Lung (tissue), 12 donors: ENCODE results near the gene TOR4A. TPM values are rescaled to one million over a fixed set of nuclear protein-coding genes. Genes with fewer than 3 reads are reported as not detected.
A peak's percentile ranks its signal among the peaks of the same experiment; 100 is the strongest.

ENCODE experiments used
- ATAC-seq: fragments of 200-7000 bp; cut with Tn5 transposase; one replicate; pipeline ENCODE4 v1.9.1; 2020; ENCODE audit warnings: moderate number of reproducible peaks; ENCODE audit not compliant: insufficient read depth, low FRiP score
- DNase-seq, 3 donors: peaks; one replicate each; pipeline ENCODE4 v3.0.0-alpha.2; 2013 to 2017
- H3K27ac ChIP-seq, 2 donors: one replicate each; pipeline ENCODE4 v1.5.1; 2013; ENCODE audit warnings: mild to moderate bottlenecking in 2 of 2, moderate library complexity in 2 of 2, control low read depth in 1 of 2, inconsistent platforms in 1 of 2, low read depth in 1 of 2, low read length in 1 of 2
- H3K27me3 ChIP-seq, 3 donors: one replicate each; pipeline ENCODE4 v1.5.1; 2013; ENCODE audit warnings: low read length in 2 of 3; ENCODE audit not compliant: control insufficient read depth in 3 of 3, insufficient read depth in 3 of 3
- H3K36me3 ChIP-seq, 4 donors: one replicate each; pipeline ENCODE4 v1.5.1; 2013; ENCODE audit warnings: low read length in 4 of 4, mild to moderate bottlenecking in 1 of 4, moderate library complexity in 1 of 4; ENCODE audit not compliant: control insufficient read depth in 4 of 4, insufficient read depth in 4 of 4
- H3K4me1 ChIP-seq, 5 donors: one replicate each; pipeline ENCODE4 v1.5.1; 2013; ENCODE audit warnings: low read length in 5 of 5, mild to moderate bottlenecking in 2 of 5, moderate library complexity in 1 of 5; ENCODE audit not compliant: control insufficient read depth in 5 of 5, insufficient read depth in 5 of 5
- H3K4me3 ChIP-seq: one replicate; pipeline ENCODE4 v1.5.1; 2013; ENCODE audit warnings: mild to moderate bottlenecking, control low read depth, moderate library complexity
- H3K9ac ChIP-seq, 2 donors: one replicate each; pipeline ENCODE4 v1.5.1; 2013; ENCODE audit warnings: low read length in 2 of 2, control low read depth in 1 of 2; ENCODE audit not compliant: insufficient read depth in 1 of 2
- H3K9me3 ChIP-seq, 4 donors: one replicate each; pipeline ENCODE4 v1.5.1; 2013; ENCODE audit warnings: low read length in 3 of 4, mild to moderate bottlenecking in 1 of 4, moderate library complexity in 1 of 4; ENCODE audit not compliant: control insufficient read depth in 4 of 4, insufficient read depth in 3 of 4
- whole genome bisulfite sequencing, 2 donors: extraction: QIAGEN DNeasy Blood & Tissue Kit; methylation state at CpG; one replicate each; pipeline ENCODE4 v1.1.7; 2013; 5-methylcytosine and 5-hydroxymethylcytosine counted together
- polyA plus RNA-seq, 2 donors: library from polyadenylated mRNA; stranded (reverse); fragments of 200-250 nt; gene quantifications; one replicate each; pipeline ENCODE4 v1.2.1, GENCODE V29; 2013
- total RNA-seq, 2 donors: library from RNA; depleted of rRNA in 1 of 2; stranded (reverse); fragments of >200 nt in 1 of 2; gene quantifications; one replicate each; pipeline ENCODE4 v1.2.1, GENCODE V29; 2014 to 2021
- TF ChIP-seq, protein P1 (sequence below): IDR thresholded peaks from 2 replicates; pipeline ENCODE4 v1.5.1; 2012; ENCODE audit warnings: mild to moderate bottlenecking; ENCODE audit errors: control extremely low read depth, extremely low read depth
- donor health status: control.
- donor health status: control.
- donor health status: Bipolar disorder and iron deficiency.
- donor health status: healthy.
- donor health status: DM: yes; HTN: yes; CAD: no.

Gene TOR4A
- total and polyA plus RNA-seq, 4 donors = 9.6 to 42.5 (median 20.7) TPM

GRCh38 chr9:137251194-137251461 lies 26.4 kb upstream of the TOR4A start, which contains the start of gene STPG3:
TSS of gene STPG3 (plus strand) at chr9:137251286. CDS start at chr9:137251287, 1 bp downstream.
- ATAC-seq (no peak), DNase-seq (no peak)
- Histone ChIP-seq H3K9me3 (no peaks in the 10 kb centered on the region), H3K9ac (no peak within 1 kb of the TSS), H3K4me3 (no peak within 1 kb of the TSS), H3K4me1 (peaks cover 0 to 24% (median 4%) of the 10 kb centered on the region in 5 donors), H3K27ac (no peak within 1 kb of the TSS), H3K36me3 (peaks cover 0 to 2% (median under 1%) of the 10 kb centered on the region in 4 donors), H3K27me3 (no peaks in the 10 kb centered on the region)
- WGBS, 2 donors = 79 to 87% methylated on average over 4 of the region's 4 CpGs
- TF ChIP-seq, protein P1, sequence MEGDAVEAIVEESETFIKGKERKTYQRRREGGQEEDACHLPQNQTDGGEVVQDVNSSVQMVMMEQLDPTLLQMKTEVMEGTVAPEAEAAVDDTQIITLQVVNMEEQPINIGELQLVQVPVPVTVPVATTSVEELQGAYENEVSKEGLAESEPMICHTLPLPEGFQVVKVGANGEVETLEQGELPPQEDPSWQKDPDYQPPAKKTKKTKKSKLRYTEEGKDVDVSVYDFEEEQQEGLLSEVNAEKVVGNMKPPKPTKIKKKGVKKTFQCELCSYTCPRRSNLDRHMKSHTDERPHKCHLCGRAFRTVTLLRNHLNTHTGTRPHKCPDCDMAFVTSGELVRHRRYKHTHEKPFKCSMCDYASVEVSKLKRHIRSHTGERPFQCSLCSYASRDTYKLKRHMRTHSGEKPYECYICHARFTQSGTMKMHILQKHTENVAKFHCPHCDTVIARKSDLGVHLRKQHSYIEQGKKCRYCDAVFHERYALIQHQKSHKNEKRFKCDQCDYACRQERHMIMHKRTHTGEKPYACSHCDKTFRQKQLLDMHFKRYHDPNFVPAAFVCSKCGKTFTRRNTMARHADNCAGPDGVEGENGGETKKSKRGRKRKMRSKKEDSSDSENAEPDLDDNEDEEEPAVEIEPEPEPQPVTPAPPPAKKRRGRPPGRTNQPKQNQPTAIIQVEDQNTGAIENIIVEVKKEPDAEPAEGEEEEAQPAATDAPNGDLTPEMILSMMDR = no peak

GRCh38 chr9:137251490-137252268 lies 25.8 kb upstream of the TOR4A start:
- peaks cover 0 to 30% (median 10%) of the 10 kb centered on the region in 5 donors for H3K4me1 ChIP-seq
- H3K9ac ChIP-seq = no peak overlapping the region
- TF ChIP-seq, protein P1 = no peak
- no peak for DNase-seq
- H3K36me3 ChIP-seq = peaks cover 0 to 7% (median 3%) of the 10 kb centered on the region in 4 donors
- H3K27me3 ChIP-seq = no peaks in the 10 kb centered on the region
- H3K4me3 ChIP-seq = no peak overlapping the region
- no peaks in the 10 kb centered on the region for H3K9me3 ChIP-seq
- 91 to 94% methylated on average over 22 of the region's 22 CpGs for WGBS, 2 donors
- H3K27ac ChIP-seq = no peak overlapping the region
- ATAC-seq = no peak

- WGBS, 2 donors = 86 to 94% methylated on average over 31 to 35 of the region's 35 CpGs
- ATAC-seq = no peak
- Histone ChIP-seq H3K4me3 (no peak overlapping the region), H3K36me3 (peaks cover 0 to 10% (median 6%) of the 10 kb centered on the region in 4 donors), H3K4me1 (peaks cover 0 to 24% (median 12%) of the 10 kb centered on the region in 5 donors), H3K27ac (no peak overlapping the region), H3K9me3 (no peaks in the 10 kb centered on the region), H3K27me3 (no peaks in the 10 kb centered on the region), H3K9ac (no peak overlapping the region)
- peak in 1 of 3 donors; percentile 43 for DNase-seq
- TF ChIP-seq, protein P1 = no peak
These were observed 24.7 kb upstream of the TOR4A start for GRCh38 chr9:137252555-137253506.
